ENCODE measurements around the gene AQP12A.

Gene AQP12A

DNA sequence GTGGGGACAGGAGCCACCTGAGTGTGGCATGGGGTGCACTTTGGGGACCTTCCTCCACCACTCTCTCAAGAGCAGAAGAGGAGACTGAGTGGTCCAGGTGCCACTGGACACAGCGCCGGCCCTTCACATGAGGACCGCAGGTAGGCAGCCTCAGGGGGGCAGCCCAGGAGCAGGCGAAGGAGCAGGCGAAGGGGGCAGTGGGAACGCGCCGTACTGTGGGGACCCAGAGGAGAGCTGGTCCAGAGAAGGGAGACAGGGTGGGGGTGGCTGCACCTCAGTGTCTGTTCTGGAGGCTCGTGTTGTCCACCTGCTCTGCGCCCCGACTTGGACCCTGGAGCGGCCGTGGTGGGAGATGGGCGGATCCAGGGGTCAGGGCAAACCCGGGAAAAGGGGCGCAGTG lies 55.0 kb downstream of the AQP12A start:
- DNase-seq, result no peak
- Mint-ChIP-seq H3K4me1 (peaks cover 51% of the 10 kb centered on the region), H3K27me3 (ENCODE audit: low read depth, poor library complexity) (peaks cover 11% of the 10 kb centered on the region), H3K36me3 (ENCODE audit: low read depth) (no peaks in the 10 kb centered on the region), H3K4me3 (no peak overlapping the region), H3K27ac (no peak overlapping the region), H3K9me3 (no peaks in the 10 kb centered on the region)
- no peak for TF ChIP-seq CTCF (IDR thresholded peaks at IDR 0.05)

- no peak for DNase-seq
- no peak overlapping the region for H3K27ac Mint-ChIP-seq
- no peak for TF ChIP-seq CTCF (IDR thresholded peaks at IDR 0.05)
- no peaks in the 10 kb centered on the region for H3K9me3 Mint-ChIP-seq
- no peak overlapping the region for H3K4me3 Mint-ChIP-seq
- H3K4me1 Mint-ChIP-seq, result peaks cover 49% of the 10 kb centered on the region
- H3K27me3 Mint-ChIP-seq (ENCODE audit: low read depth, poor library complexity), result peaks cover 8% of the 10 kb centered on the region
- H3K36me3 Mint-ChIP-seq (ENCODE audit: low read depth), result no peaks in the 10 kb centered on the region
These were observed 55.6 kb downstream of the AQP12A start for GRCh38 chr2:240747256-240747655.
